ENCODE measurements around the gene RUNX1. TPM values are rescaled to one million over a fixed set of nuclear protein-coding genes. Genes with fewer than 3 reads are reported as not detected.

RUNX1 gene
- total RNA-seq, 4 donors from 2014 or later = 2.9 to 18.7 (median 7.7) TPM

DNA sequence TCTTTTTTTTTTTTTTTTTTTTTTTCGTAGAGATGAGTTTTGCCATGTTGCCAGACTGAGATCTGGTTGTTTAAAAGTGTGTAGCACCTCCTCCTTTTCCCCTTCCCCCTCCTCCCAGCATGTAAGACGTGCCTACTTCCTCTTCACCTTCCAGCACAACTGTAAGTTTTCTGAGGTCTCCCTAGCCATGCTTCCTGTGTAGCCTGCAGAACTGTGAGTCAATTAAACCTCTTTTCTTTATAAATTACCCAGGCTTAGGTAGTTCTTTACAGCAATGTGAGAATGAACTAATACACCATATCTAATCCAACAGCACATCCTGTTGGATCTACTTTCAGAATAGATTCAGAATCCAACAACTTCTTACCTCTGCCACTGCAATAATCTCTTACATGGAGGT lies 269.2 kb downstream of the RUNX1 start:
- H3K9me3 ChIP-seq = no peaks in the 10 kb centered on the region
- no peak overlapping the region for H3K4me3 ChIP-seq (replicated peaks in 1 of 3)
- no peaks in the 10 kb centered on the region for H3K4me1 ChIP-seq
- 29 to 36% methylated on average over 2 of the region's 2 CpGs for WGBS, 2 donors
- TF ChIP-seq CTCF (IDR thresholded peaks at IDR 0.05) (no peak), POLR2A (IDR thresholded peaks at IDR 0.05) (no peak)
- DNase-seq = no peak
- H3K27me3 ChIP-seq = no peaks in the 10 kb centered on the region
- H3K36me3 ChIP-seq = no peaks in the 10 kb centered on the region
- no peak overlapping the region for H3K27ac ChIP-seq
- intact Hi-C loops (cut with DNase I) = no loop called here

- H3K4me3 ChIP-seq (replicated peaks in 1 of 3) = no peak overlapping the region
- 86 to 91% methylated on average over 7 of the region's 7 CpGs for WGBS, 2 donors
- TF ChIP-seq CTCF (IDR thresholded peaks at IDR 0.05) = no peak
- no peak for TF ChIP-seq POLR2A (IDR thresholded peaks at IDR 0.05)
- no peaks in the 10 kb centered on the region for H3K4me1 ChIP-seq
- no peaks in the 10 kb centered on the region for H3K27me3 ChIP-seq
- no peaks in the 10 kb centered on the region for H3K9me3 ChIP-seq
- no peak for DNase-seq
- H3K27ac ChIP-seq = no peak overlapping the region
- H3K36me3 ChIP-seq = no peaks in the 10 kb centered on the region
- intact Hi-C loops (cut with DNase I) = no loop called here
Measured at GRCh38 chr21:34775793-34776192, 273.3 kb downstream of the RUNX1 start.

DNA sequence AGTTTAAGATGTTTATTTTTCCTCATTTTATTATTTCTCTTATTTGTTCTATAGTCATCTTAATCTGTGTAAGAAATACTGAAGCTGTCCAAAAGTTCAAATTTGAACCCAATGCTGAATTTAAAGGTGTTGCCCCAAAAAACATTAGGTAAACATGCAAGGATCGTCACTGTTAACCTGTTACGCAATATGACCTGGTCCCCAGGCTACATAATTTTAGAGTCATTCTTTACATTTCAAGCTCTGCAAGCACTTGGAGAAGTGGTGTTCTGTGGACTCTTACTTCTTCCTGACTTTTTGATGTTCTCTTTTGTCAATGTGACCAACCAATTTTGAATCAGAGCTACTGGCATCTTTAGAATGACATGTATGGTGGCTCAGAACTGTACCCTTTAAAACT lies 274.4 kb downstream of the RUNX1 start:
- no peaks in the 10 kb centered on the region for H3K4me1 ChIP-seq
- 74 to 75% methylated on average over 2 of the region's 2 CpGs for WGBS, 2 donors
- H3K36me3 ChIP-seq = no peaks in the 10 kb centered on the region
- TF ChIP-seq CTCF (IDR thresholded peaks at IDR 0.05) (no peak), POLR2A (IDR thresholded peaks at IDR 0.05) (no peak)
- no peak for DNase-seq
- no peaks in the 10 kb centered on the region for H3K27me3 ChIP-seq
- intact Hi-C loops (cut with DNase I) = no loop called here
- H3K27ac ChIP-seq = no peak overlapping the region
- H3K4me3 ChIP-seq (replicated peaks in 1 of 3) = no peak overlapping the region
- H3K9me3 ChIP-seq = no peaks in the 10 kb centered on the region

DNA sequence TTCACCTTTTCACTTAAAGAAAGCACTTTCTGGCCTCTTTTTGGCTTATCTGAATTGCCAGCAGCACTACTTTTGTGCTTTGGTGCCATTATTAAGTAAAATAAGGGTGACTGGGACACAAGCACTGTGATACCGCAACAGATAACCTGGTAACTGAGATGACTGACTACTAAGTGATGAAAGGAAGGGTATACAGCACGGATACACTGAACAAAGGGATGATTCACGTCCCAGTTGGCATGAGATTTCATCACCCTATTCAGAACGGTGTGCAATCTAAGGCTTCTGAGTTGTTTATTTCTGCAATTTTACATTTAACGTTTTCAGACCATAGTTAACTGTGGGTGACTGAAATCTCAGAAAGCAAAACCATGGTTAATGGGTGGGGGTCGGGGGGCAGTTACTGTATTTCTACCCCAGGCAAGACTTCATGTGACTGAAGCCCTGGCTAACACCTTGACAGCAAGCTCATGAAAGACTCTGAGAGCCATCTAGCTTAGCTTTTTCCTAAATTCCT lies 277.5 kb downstream of the RUNX1 start:
- Histone ChIP-seq H3K36me3 (no peaks in the 10 kb centered on the region), H3K4me1 (no peaks in the 10 kb centered on the region), H3K27ac (no peak overlapping the region), H3K9me3 (no peaks in the 10 kb centered on the region), H3K4me3 (replicated peaks in 1 of 3) (no peak overlapping the region), H3K27me3 (no peaks in the 10 kb centered on the region)
- WGBS, 2 donors = 80 to 90% methylated on average over 6 of the region's 6 CpGs
- no peak for DNase-seq
- TF ChIP-seq CTCF (IDR thresholded peaks at IDR 0.05) (no peak), POLR2A (IDR thresholded peaks at IDR 0.05) (no peak)
- intact Hi-C loops (cut with DNase I) = no loop called here

DNA sequence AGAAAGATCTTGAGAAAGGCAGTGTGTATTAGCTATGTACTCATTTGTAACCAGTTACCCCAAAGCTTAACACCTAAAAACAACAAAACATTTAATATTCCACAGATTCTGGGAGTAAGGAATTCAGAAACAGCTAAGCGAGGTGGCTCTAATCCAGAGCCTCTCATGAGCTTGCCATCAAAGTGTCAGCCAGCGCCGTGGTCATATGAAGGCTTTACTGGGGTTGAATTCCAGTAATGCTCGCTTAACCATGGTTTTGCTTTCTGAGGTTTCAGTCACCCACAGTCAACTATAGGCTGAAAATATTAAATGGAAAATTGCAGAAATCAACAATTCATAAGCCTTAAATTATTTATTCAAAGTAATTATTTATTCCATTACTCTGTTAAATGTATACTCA lies 278.5 kb downstream of the RUNX1 start:
- H3K4me3 ChIP-seq (replicated peaks in 1 of 3) = no peak overlapping the region
- no peak overlapping the region for H3K27ac ChIP-seq
- intact Hi-C loops (cut with DNase I) = no loop called here
- no peaks in the 10 kb centered on the region for H3K4me1 ChIP-seq
- H3K9me3 ChIP-seq = no peaks in the 10 kb centered on the region
- 77 to 78% methylated on average over 4 of the region's 4 CpGs for WGBS, 2 donors
- H3K27me3 ChIP-seq = no peaks in the 10 kb centered on the region
- H3K36me3 ChIP-seq = no peaks in the 10 kb centered on the region
- no peak for TF ChIP-seq CTCF (IDR thresholded peaks at IDR 0.05)
- TF ChIP-seq POLR2A (IDR thresholded peaks at IDR 0.05) = no peak
- DNase-seq = no peak
